BLaER1 (cell line): ENCODE results near the gene ZNF683.
"Not testable (repeated sequence)": the region's sequence is repeated elsewhere in the genome, so short reads cannot be mapped to it uniquely, and the experiment has no call there.

ENCODE experiments used
- H3K27ac ChIP-seq: shearing (Covaris generic); formaldehyde crosslinking; 2 replicates; pipeline ENCODE4 v1.8.1; 2022
- H3K27me3 ChIP-seq: shearing (Covaris generic); formaldehyde crosslinking; 2 replicates; pipeline ENCODE4 v1.8.1; 2022
- H3K36me3 ChIP-seq: shearing (Covaris generic); formaldehyde crosslinking; 2 replicates; pipeline ENCODE4 v1.8.1; 2022
- H3K4me1 ChIP-seq: shearing (Covaris generic); formaldehyde crosslinking; 2 replicates; pipeline ENCODE4 v1.8.1; 2022
- H3K4me2 ChIP-seq: shearing (Covaris generic); formaldehyde crosslinking; 2 replicates; pipeline ENCODE4 v1.8.1; 2022
- H3K4me3 ChIP-seq: shearing (Covaris generic); formaldehyde crosslinking; 2 replicates; pipeline ENCODE4 v1.8.1; 2022
- H3K9ac ChIP-seq: shearing (Covaris generic); formaldehyde crosslinking; 2 replicates; pipeline ENCODE4 v1.8.1; 2022
- H3K9me3 ChIP-seq: shearing (Covaris generic); formaldehyde crosslinking; 2 replicates; pipeline ENCODE4 v1.8.1; 2022
- H4K20me1 ChIP-seq: shearing (Covaris generic); formaldehyde crosslinking; 2 replicates; pipeline ENCODE4 v1.8.1; 2022
- Cebpa-rat ChIP-seq: shearing (Covaris generic); IDR thresholded peaks from 2 replicates; pipeline ENCODE4 v1.8.1; 2022

The ZNF683 gene

GRCh38 chr1:26372611-26373010 is at the start of gene ZNF683:
ZNF683 (minus strand) TSS chr1:26372750; CDS start chr1:26368571, 4,179 bp downstream.
- not testable (repeated sequence) for H3K27me3 ChIP-seq, H3K4me3 ChIP-seq, H4K20me1 ChIP-seq, H3K9ac ChIP-seq, H3K9me3 ChIP-seq, H3K36me3 ChIP-seq, H3K27ac ChIP-seq
- Histone ChIP-seq H3K4me2 (0 out of 2 replicates have a peak within 1 kb of the TSS, but pooled peaks have one; percentile 0), H3K4me1 (peaks cover 32% of the 10 kb centered on the region)

- no peaks in the 10 kb centered on the region for H3K4me1 ChIP-seq
- H3K4me3 ChIP-seq, result no peak overlapping the region
- no peak overlapping the region for H3K9ac ChIP-seq
- H3K27ac ChIP-seq, result no peak overlapping the region
- no peak for TF ChIP-seq Cebpa-rat
- H3K9me3 ChIP-seq, result no peaks in the 10 kb centered on the region
- H3K4me2 ChIP-seq, result no peak overlapping the region
- H3K36me3 ChIP-seq, result no peaks in the 10 kb centered on the region
- H4K20me1 ChIP-seq, result no peaks in the 10 kb centered on the region
- H3K27me3 ChIP-seq, result peaks cover 13% of the 10 kb centered on the region; the same call in 1 of the 2 replicates
Observed at GRCh38 chr1:26419494-26419893, 46.9 kb upstream of the ZNF683 start.

GRCh38 chr1:26418865-26419349 is 46.4 kb upstream of the ZNF683 start:
- no peaks in the 10 kb centered on the region; the same call in 1 of the 2 replicates for H4K20me1 ChIP-seq

GRCh38 chr1:26417111-26417759 is 44.7 kb upstream of the ZNF683 start:
- peaks cover 4% of the 10 kb centered on the region; the same call in 1 of the 2 replicates for H4K20me1 ChIP-seq
- no peaks in the 10 kb centered on the region for H3K36me3 ChIP-seq
- H3K9ac ChIP-seq, result no peak overlapping the region
- H3K27me3 ChIP-seq, result peaks cover 34% of the 10 kb centered on the region
- H3K4me2 ChIP-seq, result no peak overlapping the region
- H3K4me1 ChIP-seq, result no peaks in the 10 kb centered on the region
- no peak overlapping the region for H3K4me3 ChIP-seq
- no peak for TF ChIP-seq Cebpa-rat
- H3K27ac ChIP-seq, result no peak overlapping the region
- H3K9me3 ChIP-seq, result no peaks in the 10 kb centered on the region

More at GRCh38 chr1:26418865-26419349, 46.4 kb upstream of the ZNF683 start:
- peaks cover 18% of the 10 kb centered on the region; the same call in 1 of the 2 replicates for H3K27me3 ChIP-seq
- H3K9me3 ChIP-seq, result no peaks in the 10 kb centered on the region
- no peaks in the 10 kb centered on the region for H3K4me1 ChIP-seq
- H3K4me2 ChIP-seq, result no peak overlapping the region
- no peak overlapping the region for H3K9ac ChIP-seq
- no peak overlapping the region for H3K27ac ChIP-seq
- H3K36me3 ChIP-seq, result no peaks in the 10 kb centered on the region
- no peak overlapping the region for H3K4me3 ChIP-seq
- TF ChIP-seq Cebpa-rat, result no peak

GRCh38 chr1:26413031-26413430 is 40.5 kb upstream of the ZNF683 start:
- no peak overlapping the region for H3K4me2 ChIP-seq
- peaks cover 10% of the 10 kb centered on the region for H3K9me3 ChIP-seq
- H3K27ac ChIP-seq, result no peak overlapping the region
- H3K4me1 ChIP-seq, result no peaks in the 10 kb centered on the region
- no peak overlapping the region for H3K9ac ChIP-seq
- no peaks in the 10 kb centered on the region for H3K36me3 ChIP-seq
- H3K4me3 ChIP-seq, result no peak overlapping the region
- no peak for TF ChIP-seq Cebpa-rat
- H4K20me1 ChIP-seq, result peaks cover 23% of the 10 kb centered on the region; the same call in 1 of the 2 replicates
- peaks cover 70% of the 10 kb centered on the region for H3K27me3 ChIP-seq

- H3K9me3 ChIP-seq, result peaks cover 10% of the 10 kb centered on the region
Observed at GRCh38 chr1:26412180-26412840, 39.8 kb upstream of the ZNF683 start.

GRCh38 chr1:26411624-26412074 is 39.1 kb upstream of the ZNF683 start:
- H3K27me3 ChIP-seq, result peaks cover 74% of the 10 kb centered on the region
- TF ChIP-seq Cebpa-rat, result no peak
- H3K36me3 ChIP-seq, result no peaks in the 10 kb centered on the region
- peaks cover 23% of the 10 kb centered on the region; the same call in 1 of the 2 replicates for H4K20me1 ChIP-seq
- peaks cover 10% of the 10 kb centered on the region for H3K9me3 ChIP-seq
- no peak overlapping the region for H3K4me2 ChIP-seq
- H3K9ac ChIP-seq, result no peak overlapping the region
- no peak overlapping the region for H3K4me3 ChIP-seq
- H3K27ac ChIP-seq, result no peak overlapping the region
- H3K4me1 ChIP-seq, result no peaks in the 10 kb centered on the region

More at GRCh38 chr1:26412180-26412840, 39.8 kb upstream of the ZNF683 start:
- peaks cover 23% of the 10 kb centered on the region; the same call in 1 of the 2 replicates for H4K20me1 ChIP-seq
- H3K4me1 ChIP-seq, result no peaks in the 10 kb centered on the region
- H3K4me2 ChIP-seq, result no peak overlapping the region
- H3K27ac ChIP-seq, result no peak overlapping the region
- TF ChIP-seq Cebpa-rat, result no peak
- no peak overlapping the region for H3K9ac ChIP-seq
- peaks cover 74% of the 10 kb centered on the region for H3K27me3 ChIP-seq
- no peaks in the 10 kb centered on the region for H3K36me3 ChIP-seq
- no peak overlapping the region for H3K4me3 ChIP-seq

GRCh38 chr1:26410706-26411623 is 38.4 kb upstream of the ZNF683 start, which contains the start of gene LIN28A:
LIN28A (plus strand) TSS chr1:26410817; CDS start chr1:26410892, 75 bp downstream.
- peaks cover 10% of the 10 kb centered on the region for H3K9me3 ChIP-seq
- no peak within 1 kb of the TSS for H3K9ac ChIP-seq
- H3K27ac ChIP-seq, result no peak within 1 kb of the TSS
- H4K20me1 ChIP-seq, result peaks cover 23% of the 10 kb centered on the region; the same call in 1 of the 2 replicates
- H3K4me2 ChIP-seq, result no peak within 1 kb of the TSS
- no peaks in the 10 kb centered on the region for H3K36me3 ChIP-seq
- peaks cover 74% of the 10 kb centered on the region for H3K27me3 ChIP-seq
- no peaks in the 10 kb centered on the region for H3K4me1 ChIP-seq
- no peak for TF ChIP-seq Cebpa-rat
- H3K4me3 ChIP-seq, result no peak within 1 kb of the TSS

GRCh38 chr1:26409191-26409807 is 36.7 kb upstream of the ZNF683 start:
- Histone ChIP-seq H3K4me1 (no peaks in the 10 kb centered on the region), H3K4me3 (no peak overlapping the region), H3K9ac (no peak overlapping the region), H3K27ac (no peak overlapping the region), H3K36me3 (no peaks in the 10 kb centered on the region), H3K9me3 (peaks cover 10% of the 10 kb centered on the region), H3K4me2 (no peak overlapping the region), H3K27me3 (peaks cover 65% of the 10 kb centered on the region), H4K20me1 (peaks cover 23% of the 10 kb centered on the region; the same call in 1 of the 2 replicates)
- TF ChIP-seq Cebpa-rat, result no peak
